ENCODE data around the gene TNFRSF14. TPM values are rescaled to one million over a fixed set of nuclear protein-coding genes. Genes with fewer than 3 reads are reported as not detected.

TNFRSF14 gene
- polyA plus RNA-seq, 2 of the 4 experiments (the other 2 are of a cell fraction) = 0.16 to 0.25 TPM

GRCh38 chr1:2538376-2538775, 17.8 kb upstream of the TNFRSF14 start:
- Histone ChIP-seq H3K4me3 (no peak overlapping the region), H3K9me3 (no peaks in the 10 kb centered on the region), H3K4me1 (peaks cover 32% of the 10 kb centered on the region), H3K27ac (no peak overlapping the region), H3K4me2 (no peak overlapping the region)
- no peak for ATAC-seq
- ChIA-PET POLR2A (no interaction called here), CTCF (no interaction called here)
- FAIRE-seq = no peak
- 94% methylated on average over 2 of the region's 4 CpGs for WGBS (ENCODE audit: missing lambda C conversion rate)
- no peak for TF ChIP-seq GATA3 (IDR thresholded peaks at IDR 0.05; ENCODE audit: borderline replicate concordance)
- no peak for TF ChIP-seq ZNF302 (CRISPR knock-in tag; IDR thresholded peaks at IDR 0.05)
- TF ChIP-seq HOXB13 (CRISPR knock-in tag; IDR thresholded peaks at IDR 0.05; ENCODE audit: low read depth) = no peak
- no peak for TF ChIP-seq MAX (IDR thresholded peaks at IDR 0.05)
- TF ChIP-seq ZSCAN20 (CRISPR knock-in tag; IDR thresholded peaks at IDR 0.05) = no peak
- no peak for TF ChIP-seq HMGXB4 (CRISPR knock-in tag; IDR thresholded peaks at IDR 0.05; ENCODE audit: borderline replicate concordance)
- no peak for TF ChIP-seq CBX8 (IDR thresholded peaks at IDR 0.05)
- TF ChIP-seq USF2 (IDR thresholded peaks at IDR 0.05) = no peak
- no peak for TF ChIP-seq NR3C1 (IDR thresholded peaks at IDR 0.05)
- no peak for TF ChIP-seq KDM1A (IDR thresholded peaks at IDR 0.05; ENCODE audit: low read depth)
- no peak for TF ChIP-seq POLR2A (IDR thresholded peaks at IDR 0.05; ENCODE audit: low read length)
- no peak for DNase-seq (ENCODE audit: low read depth in 1 of 2, low spot score in 1 of 2)

GRCh38 chr1:2538872-2539271, 17.3 kb upstream of the TNFRSF14 start:
- POLR2A ChIA-PET = no interaction called here
- Histone ChIP-seq H3K4me1 (peaks cover 32% of the 10 kb centered on the region), H3K9me3 (no peaks in the 10 kb centered on the region), H3K4me3 (no peak overlapping the region), H3K4me2 (no peak overlapping the region), H3K27ac (no peak overlapping the region)
- ATAC-seq (no peak), DNase-seq (ENCODE audit: low read depth in 1 of 2, low spot score in 1 of 2) (no peak), FAIRE-seq (no peak)
- 100% methylated on average over 4 of the region's 8 CpGs for WGBS (ENCODE audit: missing lambda C conversion rate)
- CTCF ChIA-PET = no interaction called here
- TF ChIP-seq ZFP36 (IDR thresholded peaks at IDR 0.05; ENCODE audit: borderline replicate concordance, partially characterized antibody) = no peak
- TF ChIP-seq RNF2 (IDR thresholded peaks at IDR 0.05; ENCODE audit: borderline replicate concordance, low read depth) = no peak
- no peak for TF ChIP-seq JUNB (IDR thresholded peaks at IDR 0.05)
- TF ChIP-seq ZC3H11A (IDR thresholded peaks at IDR 0.05) = no peak
- no peak for TF ChIP-seq PBX3 (IDR thresholded peaks at IDR 0.05)
- TF ChIP-seq USF2 (IDR thresholded peaks at IDR 0.05) = no peak
- no peak for TF ChIP-seq RAD21 (conservative IDR thresholded peaks at IDR 0.05 in 1 of 2, IDR thresholded peaks at IDR 0.05 in 1 of 2)
- TF ChIP-seq ELK1 (IDR thresholded peaks at IDR 0.05; ENCODE audit: low read depth, low read length) = no peak
- TF ChIP-seq ZSCAN20 (CRISPR knock-in tag; IDR thresholded peaks at IDR 0.05) = no peak
- TF ChIP-seq HMGXB4 (CRISPR knock-in tag; IDR thresholded peaks at IDR 0.05; ENCODE audit: borderline replicate concordance) = no peak
- no peak for TF ChIP-seq HEYL (CRISPR knock-in tag; IDR thresholded peaks at IDR 0.05)
- no peak for TF ChIP-seq SMC3 (IDR thresholded peaks at IDR 0.05)
- TF ChIP-seq HDAC2 (IDR thresholded peaks at IDR 0.05) = no peak
- no peak for TF ChIP-seq CEBPB (IDR thresholded peaks at IDR 0.05)
- TF ChIP-seq ATOH8 (CRISPR knock-in tag; IDR thresholded peaks at IDR 0.05; ENCODE audit: low read depth) = no peak
- TF ChIP-seq POLR2AphosphoS2 (conservative IDR thresholded peaks at IDR 0.05; ENCODE audit: low read length) = no peak

All from A549 (cell line).